H1 (cell line): ENCODE measurements around the gene CHI3L1. TPM values are rescaled to one million over a fixed set of nuclear protein-coding genes. Genes with fewer than 3 reads are reported as not detected.

Experiments
- BCL11A ChIP-seq, 2 experiments: IDR thresholded peaks; one replicate each; pipeline ENCODE4 v1.6.1; 2011; ENCODE audit warnings: low read depth in 2 of 2, low read length in 2 of 2, mild to moderate bottlenecking in 2 of 2
- CHD7 ChIP-seq: fragments of 300-600 bp; sonication (generic); IDR thresholded peaks from 2 replicates; pipeline ENCODE4 v1.7.1; 2012; ENCODE audit warnings: low read length, moderate library complexity, mild to moderate bottlenecking, inconsistent platforms; ENCODE audit not compliant: insufficient replicate concordance
- EGR1 ChIP-seq: IDR thresholded peaks from 2 replicates; pipeline ENCODE4 v1.6.1; 2011; ENCODE audit warnings: low read depth, low read length, borderline replicate concordance
- JUN ChIP-seq: IDR thresholded peaks from 2 replicates; pipeline ENCODE4 v1.6.1; 2011; ENCODE audit warnings: low read depth, mild to moderate bottlenecking, improper control_type of control experiment, low read length
- KDM1A ChIP-seq: fragments of 200-600, 300-600 bp; sonication (generic); IDR thresholded peaks from 2 replicates; pipeline ENCODE4 v1.7.1; 2016; ENCODE audit warnings: mild to moderate bottlenecking, low read length, borderline replicate concordance
- KDM4A ChIP-seq: IDR thresholded peaks from one replicate; pipeline ENCODE4 v1.7.1; 2012; ENCODE audit warnings: low read depth, mild to moderate bottlenecking, moderate library complexity, low read length, inconsistent platforms; ENCODE audit not compliant: severe bottlenecking
- RAD21 ChIP-seq, 2 experiments: IDR thresholded peaks in 1 of 2; conservative IDR thresholded peaks in 1 of 2; 2 replicates each; pipeline ENCODE4 v1.6.1; 2011; ENCODE audit warnings: low read depth in 2 of 2, low read length in 2 of 2, improper control_type of control experiment in 1 of 2, inconsistent platforms in 1 of 2, mild to moderate bottlenecking in 1 of 2, moderate library complexity in 1 of 2
- SIN3A ChIP-seq, 2 experiments: IDR thresholded peaks in 1 of 2; conservative IDR thresholded peaks in 1 of 2; 2 replicates each; pipeline ENCODE4 v1.6.1; 2011 to 2012; ENCODE audit warnings: low read length in 2 of 2, improper control_type of control experiment in 1 of 2, low read depth in 1 of 2, mild to moderate bottlenecking in 1 of 2
- TAF1 ChIP-seq: IDR thresholded peaks from 2 replicates; pipeline ENCODE4 v1.6.1; 2011; ENCODE audit warnings: mild to moderate bottlenecking, low read depth, low read length
- polyA plus RNA-seq, 7 experiments: library from polyadenylated mRNA; depleted of rRNA in 3 of 7; stranded (reverse) in 5 of 7; unstranded in 2 of 7; fragments of >200 nt in 5 of 7; fragments of 200-250 nt in 2 of 7; gene quantifications; 1 replicate in 5 of 7; 2 replicates in 1 of 7; 4 replicates in 1 of 7; pipeline versions ENCODE4 v1.2.1 to v1.2.3, GENCODE V29; 2011 to 2013; ENCODE audit warnings: missing spikeins in 2 of 7, mixed read lengths in 2 of 7
- total RNA-seq: library from RNA; stranded (reverse); fragmentation: NEBNext Ultra II Directional; extraction: Animal tissue kit (Norgen Biotek cat#: 25700); gene quantifications from 2 replicates; pipeline ENCODE4 v1.2.1, GENCODE V29; 2021

The CHI3L1 gene
- total and polyA plus RNA-seq, 2 of the 8 experiments (the other 6 are each of a cell fraction or from before 2014, with no cell fraction given), result 1.0 TPM; not detected in 1

DNA sequence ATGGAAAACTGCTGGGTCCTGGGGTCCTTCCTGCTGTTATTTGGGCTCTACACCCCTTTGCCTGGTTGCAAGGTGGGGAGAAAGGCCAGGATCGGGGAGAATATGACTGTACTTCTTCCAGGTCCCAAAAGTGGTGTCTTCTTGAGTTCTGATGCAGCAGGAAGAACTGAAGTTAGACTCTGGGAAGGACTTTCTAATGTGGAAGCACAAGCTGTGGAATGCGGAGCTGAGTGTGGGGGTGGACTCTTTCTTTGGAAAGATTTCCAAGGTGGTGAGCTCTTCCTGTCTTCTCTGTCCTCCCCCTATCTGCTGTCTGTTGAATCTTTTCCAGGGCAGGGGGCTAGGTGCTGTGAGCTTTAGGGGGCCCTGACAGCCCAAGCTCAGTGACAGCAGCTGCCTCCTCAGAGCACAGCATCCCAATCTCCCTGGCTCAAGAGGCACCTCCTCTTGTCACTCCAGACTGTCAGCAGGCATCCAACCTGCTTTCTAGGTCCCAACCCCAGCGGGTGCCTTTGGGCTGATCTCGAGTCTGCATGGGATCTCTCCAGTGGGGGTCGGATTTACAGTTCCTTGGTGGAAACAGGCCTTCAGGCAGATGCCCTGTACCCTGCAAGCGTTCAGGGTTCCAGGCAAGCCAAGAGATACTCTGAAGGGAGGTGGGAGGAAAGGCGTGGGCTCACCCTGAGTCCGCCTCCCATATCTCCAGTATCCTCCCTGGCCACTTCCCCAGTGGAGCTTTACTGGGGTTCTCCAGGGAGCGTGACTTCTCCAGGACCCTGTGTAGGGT lies 35.8 kb downstream of the CHI3L1 start (continued):
- TF ChIP-seq CHD7, result no peak
- TF ChIP-seq JUN, result no peak
- peak; percentile 99 for TF ChIP-seq KDM1A
- TF ChIP-seq TAF1, result no peak
- TF ChIP-seq SIN3A (conservative IDR thresholded peaks at IDR 0.05 in 1 of 2, IDR thresholded peaks at IDR 0.05 in 1 of 2; ENCODE audit: low read depth in 1 of 2, low read length in 2 of 2), result no peak
- no peak for TF ChIP-seq EGR1
- TF ChIP-seq KDM4A, result no peak
- no peak for TF ChIP-seq BCL11A (IDR thresholded peaks at IDR 0.05; ENCODE audit: low read depth in 2 of 2, low read length in 2 of 2)
- no peak for TF ChIP-seq RAD21 (IDR thresholded peaks at IDR 0.05 in 1 of 2, conservative IDR thresholded peaks at IDR 0.05 in 1 of 2; ENCODE audit: low read depth in 2 of 2, low read length in 2 of 2)
